HG02981 (cell line): ENCODE data around the gene PGAM2.
A peak's percentile ranks its signal among the peaks of the same experiment; 100 is the strongest.
"Not testable (repeated sequence)": the region's sequence is repeated elsewhere in the genome, so short reads cannot be mapped to it uniquely, and the experiment has no call there.

Experiments used
- ATAC-seq: cut with Tn5 transposase; IDR thresholded peaks from one replicate; pipeline ENCODE4 v1.9.1; 2021; ENCODE audit warnings: mild to moderate bottlenecking, moderate library complexity; ENCODE audit not compliant: unreplicated experiment

Gene PGAM2

GRCh38 chr7:44033971-44034844 is 31.2 kb downstream of the PGAM2 start:
- not testable (repeated sequence) for ATAC-seq

DNA sequence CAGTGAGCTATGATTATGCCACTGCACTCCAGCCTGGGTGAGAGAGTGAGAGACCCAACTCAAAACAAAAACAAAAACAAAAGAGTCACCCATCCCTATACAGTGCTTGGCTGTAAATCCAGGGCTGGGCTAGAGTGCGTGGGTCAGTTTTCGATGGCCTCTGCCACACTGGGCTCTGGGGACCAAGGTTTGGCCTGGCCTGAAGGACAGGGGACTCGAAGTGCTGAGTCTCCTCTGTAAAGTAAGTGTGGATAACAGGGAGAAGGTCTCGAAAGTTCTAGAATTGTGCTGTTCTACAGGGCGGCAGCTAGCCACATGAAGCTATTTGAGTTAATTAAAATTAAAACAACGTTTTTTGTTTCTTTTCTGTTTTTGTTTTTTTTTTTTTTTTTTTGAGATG is 33.3 kb downstream of the PGAM2 start:
- not testable (repeated sequence) for ATAC-seq

- not testable (repeated sequence) for ATAC-seq
Measured at GRCh38 chr7:44031319-44031718, 34.0 kb downstream of the PGAM2 start.

GRCh38 chr7:44030029-44030428 is 35.3 kb downstream of the PGAM2 start:
- ATAC-seq = not testable (repeated sequence)

GRCh38 chr7:44029433-44029832 is 35.9 kb downstream of the PGAM2 start:
- ATAC-seq = not testable (repeated sequence)

DNA sequence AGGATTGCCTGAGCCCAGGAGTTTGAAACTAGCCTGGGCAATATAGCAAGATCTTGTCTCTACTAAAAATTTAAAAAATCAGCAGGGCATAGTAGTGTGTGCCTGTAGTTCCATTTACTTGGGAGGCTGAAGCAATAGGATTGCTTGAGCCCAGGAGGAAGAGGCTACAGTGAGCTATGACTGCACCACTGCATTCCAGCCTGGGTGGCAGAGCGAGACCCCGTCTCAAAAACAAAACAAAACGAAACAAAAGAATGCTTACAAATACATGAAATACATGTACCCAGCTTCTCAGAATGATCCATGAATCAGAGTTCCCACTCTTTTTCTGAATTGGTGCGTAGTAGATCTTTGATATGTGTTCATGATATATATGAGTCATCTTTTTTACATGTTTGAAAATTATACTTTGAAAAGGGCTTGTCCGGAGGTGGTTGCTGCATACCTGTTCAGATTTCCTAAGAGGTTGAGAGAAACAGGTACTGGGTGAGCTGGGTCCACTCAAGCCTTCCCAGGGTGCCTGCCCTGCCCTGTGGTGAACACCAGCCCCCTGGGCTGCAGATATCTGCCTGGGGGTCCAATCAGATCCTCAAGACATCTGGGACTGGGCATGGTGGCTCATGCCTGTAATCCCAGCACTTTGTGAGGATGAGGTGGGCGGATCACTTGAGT is 42.4 kb downstream of the PGAM2 start:
- not testable (repeated sequence) for ATAC-seq

DNA sequence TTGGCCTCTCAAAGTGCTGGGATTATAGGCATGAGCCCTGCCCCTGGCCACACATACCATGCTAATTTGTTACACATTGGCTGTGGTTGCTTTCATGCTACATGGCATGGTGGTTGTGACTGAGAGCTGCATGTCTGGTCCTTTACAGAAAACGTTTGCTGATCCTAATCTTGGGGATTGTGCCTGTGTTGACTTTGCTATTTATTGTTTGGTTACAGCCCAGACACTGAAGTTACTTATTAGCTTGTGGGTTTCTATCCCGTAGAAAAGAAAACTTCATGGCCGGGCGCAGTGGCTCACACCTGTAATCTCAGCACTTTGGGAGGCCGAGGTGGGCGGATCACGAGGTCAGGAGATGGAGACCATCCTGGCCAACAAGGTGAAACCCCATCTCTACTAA is 43.3 kb downstream of the PGAM2 start:
- not testable (repeated sequence) for ATAC-seq

GRCh38 chr7:44019825-44020224 is 45.5 kb downstream of the PGAM2 start:
- ATAC-seq = not testable (repeated sequence)

DNA sequence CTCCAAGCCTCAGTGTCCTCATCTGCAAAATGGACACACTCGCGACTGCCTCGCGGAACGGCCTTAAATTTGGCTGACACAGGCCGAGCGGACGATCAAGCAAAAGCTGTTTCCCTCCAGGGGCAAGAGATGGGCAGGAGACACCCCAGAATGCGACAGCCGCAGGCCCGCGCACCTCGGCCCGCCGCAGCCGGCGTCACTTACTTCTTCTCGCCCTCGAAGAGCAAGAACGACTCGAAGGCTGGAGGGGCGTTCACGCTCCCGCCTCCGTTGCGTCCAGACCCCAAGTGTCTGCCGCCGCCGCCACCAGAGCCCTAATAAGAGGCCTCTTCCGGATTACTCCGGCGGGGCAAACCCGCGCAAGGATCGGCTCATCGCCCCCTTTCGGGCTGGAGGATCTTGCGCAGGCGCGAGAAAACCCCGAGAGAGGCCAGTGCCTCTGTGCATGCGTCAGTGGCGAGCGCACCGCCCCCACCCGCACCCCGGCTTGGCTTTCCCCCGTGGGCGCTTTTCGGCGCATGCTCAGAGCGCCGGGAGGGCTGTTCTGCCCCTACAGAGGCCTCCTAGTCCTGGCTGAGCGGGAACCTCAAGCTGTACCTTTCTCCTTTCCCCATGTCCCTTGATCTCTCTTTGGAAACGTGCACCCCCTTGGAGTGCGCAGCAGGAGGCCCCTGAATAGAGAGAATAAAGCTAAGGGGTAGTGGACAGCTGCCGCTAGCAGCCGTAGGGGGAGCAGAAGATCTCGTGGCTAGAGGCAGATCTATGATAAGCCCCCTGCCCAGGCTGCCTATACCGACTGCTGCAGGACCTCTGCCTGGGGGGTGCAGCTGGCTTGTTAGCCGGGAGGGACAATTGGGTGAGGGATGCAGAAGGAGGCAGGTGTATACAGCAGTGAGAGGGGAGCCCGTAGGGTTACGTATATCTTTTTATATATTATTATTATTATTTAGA is 46.2 kb downstream of the PGAM2 start:
- ATAC-seq = peak; percentile 92

GRCh38 chr7:44015090-44015489 is 50.3 kb downstream of the PGAM2 start:
- not testable (repeated sequence) for ATAC-seq
